ENCODE measurements around the gene ARPC1B. TPM values are rescaled to one million over a fixed set of nuclear protein-coding genes. Genes with fewer than 3 reads are reported as not detected.
A peak's percentile ranks its signal among the peaks of the same experiment; 100 is the strongest.

Gene ARPC1B
- total and polyA plus RNA-seq, 7 donors = 70.3 to 390 (median 136) TPM

DNA sequence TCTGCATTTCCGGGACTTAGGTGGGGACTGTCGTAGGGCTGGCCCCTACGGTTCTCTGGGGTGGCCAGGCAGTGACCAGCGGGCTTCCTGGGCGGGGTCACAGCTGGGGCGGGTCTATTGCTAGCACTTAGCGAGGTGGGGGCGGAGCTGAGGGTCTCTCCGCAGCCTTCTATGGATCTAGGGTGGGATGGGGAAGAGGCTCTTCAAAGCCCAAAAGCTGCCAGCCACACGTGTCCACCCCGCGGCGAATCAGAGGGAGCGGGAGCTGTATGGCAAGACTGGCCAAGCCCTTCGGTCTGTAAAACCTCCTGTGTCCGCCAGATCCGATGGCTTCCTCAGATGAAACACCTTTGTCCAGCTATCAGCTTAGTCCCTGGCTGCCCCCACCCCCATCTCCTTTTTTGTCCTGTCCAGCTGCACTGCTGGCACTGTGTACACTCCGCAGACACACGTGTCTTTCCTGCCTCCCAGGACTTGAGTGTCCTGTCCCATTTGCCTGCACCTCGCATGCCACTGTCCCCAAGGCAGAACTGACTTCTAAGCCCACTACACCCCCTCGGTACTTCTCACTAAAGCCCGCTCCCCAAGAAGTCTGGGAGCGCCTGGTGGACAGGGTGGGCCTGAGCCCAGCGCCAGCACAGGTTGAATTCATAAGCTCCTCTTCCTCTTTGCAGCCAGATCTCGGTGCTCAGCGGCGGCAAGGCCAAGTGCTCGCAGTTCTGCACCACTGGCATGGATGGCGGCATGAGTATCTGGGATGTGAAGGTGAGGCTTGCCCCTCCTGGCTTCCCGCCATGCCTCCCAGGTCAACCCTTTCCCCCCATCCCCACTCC is 19.0 kb downstream of the ARPC1B start:
- H3K36me3 ChIP-seq = peaks cover under 1 to 62% (median 23%) of the 10 kb centered on the region in 4 donors
- H3K9me3 ChIP-seq = no peaks in the 10 kb centered on the region
- peaks cover 0 to 22% (median 19%) of the 10 kb centered on the region in 4 donors for H3K4me1 ChIP-seq
- H3K27me3 ChIP-seq = no peaks in the 10 kb centered on the region
- peak overlapping the region; percentile 38 to 61 (median 52) for H3K4me3 ChIP-seq
- WGBS, 2 donors = 40 to 58% methylated on average over 30 of the region's 30 CpGs
- peak; percentile 84 for DNase-seq
- no peak for TF ChIP-seq EP300 (IDR thresholded peaks at IDR 0.05)
- peak in 1 of 4 donors; percentile 16 for TF ChIP-seq POLR2AphosphoS5 (IDR thresholded peaks at IDR 0.05)
- no peak for TF ChIP-seq CTCF (IDR thresholded peaks at IDR 0.05)
- peak overlapping the region; percentile 57 to 75 (median 66) for H3K27ac ChIP-seq
- intact Hi-C loops (cut with DNase I) = no loop called here

DNA sequence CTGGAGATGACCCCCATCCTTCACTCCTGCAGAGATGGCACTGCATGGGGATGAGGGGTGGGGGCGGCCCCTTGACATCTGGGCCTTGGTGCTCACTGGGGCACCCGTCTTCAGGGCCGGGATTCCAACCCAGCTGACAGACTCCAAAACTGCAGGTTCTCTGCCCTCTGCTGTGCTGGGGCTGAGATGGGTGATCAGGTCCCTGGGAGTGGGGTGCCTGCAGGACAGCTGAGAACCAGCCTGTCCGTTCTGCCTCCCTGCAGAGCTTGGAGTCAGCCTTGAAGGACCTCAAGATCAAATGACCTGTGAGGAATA is 19.6 kb downstream of the ARPC1B start:
- Histone ChIP-seq H3K36me3 (peaks cover 3 to 62% (median 26%) of the 10 kb centered on the region in 4 donors), H3K4me1 (peaks cover 0 to 22% (median 19%) of the 10 kb centered on the region in 4 donors), H3K4me3 (no peak overlapping the region), H3K27ac (peak overlapping the region in 1 of 4 donors; percentile 57), H3K9me3 (no peaks in the 10 kb centered on the region), H3K27me3 (no peaks in the 10 kb centered on the region)
- no peak for TF ChIP-seq EP300 (IDR thresholded peaks at IDR 0.05)
- no peak for TF ChIP-seq POLR2A (IDR thresholded peaks at IDR 0.05)
- TF ChIP-seq CTCF (IDR thresholded peaks at IDR 0.05) = no peak
- no peak for TF ChIP-seq POLR2AphosphoS5 (IDR thresholded peaks at IDR 0.05)
- no peak for DNase-seq
- intact Hi-C loops (cut with DNase I) = no loop called here
- 87 to 93% methylated on average over 4 of the region's 4 CpGs for WGBS, 2 donors

DNA sequence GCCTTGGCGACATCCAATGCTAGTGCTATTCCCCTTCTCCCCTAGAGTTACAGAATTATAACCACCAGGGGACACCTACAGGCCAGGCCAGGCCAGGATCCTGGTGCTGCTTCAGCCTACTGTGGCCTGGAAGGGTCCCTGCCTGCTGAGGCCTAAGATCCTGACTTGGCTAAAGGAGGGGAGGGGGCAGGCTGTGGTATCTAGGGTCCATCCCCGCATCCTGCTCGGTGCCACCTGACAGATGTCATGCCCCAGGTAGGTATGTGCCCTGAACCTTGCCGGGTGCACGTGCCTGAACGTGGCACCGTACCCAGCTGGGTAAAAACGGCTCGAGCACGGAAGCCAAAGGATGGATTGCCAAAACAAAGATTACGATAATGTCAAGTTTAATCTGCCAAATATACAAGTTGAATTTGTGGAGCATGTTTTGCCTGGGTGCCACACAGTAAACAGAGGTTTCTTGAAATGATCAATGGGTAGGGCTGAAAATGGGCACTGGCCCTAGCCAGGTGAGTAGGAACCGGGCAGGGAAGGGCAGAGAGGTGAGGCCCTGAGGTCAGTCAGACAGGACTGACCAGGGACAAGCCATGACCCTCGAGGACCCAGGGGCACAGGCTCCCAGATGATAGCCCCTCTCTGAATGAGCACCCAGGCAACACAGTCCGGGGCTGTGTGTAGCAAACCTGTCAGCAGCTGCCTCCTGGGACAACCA is 21.2 kb downstream of the ARPC1B start:
- H3K36me3 ChIP-seq = peaks cover 8 to 65% (median 34%) of the 10 kb centered on the region in 4 donors
- peaks cover 0 to 22% (median 19%) of the 10 kb centered on the region in 4 donors for H3K4me1 ChIP-seq
- TF ChIP-seq CTCF (IDR thresholded peaks at IDR 0.05) (no peak), POLR2A (IDR thresholded peaks at IDR 0.05) (no peak), POLR2AphosphoS5 (IDR thresholded peaks at IDR 0.05) (no peak), EP300 (IDR thresholded peaks at IDR 0.05) (no peak)
- 92 to 93% methylated on average over 14 of the region's 14 CpGs for WGBS, 2 donors
- H3K9me3 ChIP-seq = no peaks in the 10 kb centered on the region
- H3K27ac ChIP-seq = no peak overlapping the region
- DNase-seq = no peak
- no peaks in the 10 kb centered on the region for H3K27me3 ChIP-seq
- H3K4me3 ChIP-seq = no peak overlapping the region
- intact Hi-C loops (cut with DNase I) = no loop called here

GRCh38 chr7:99396418-99397296 is 22.1 kb downstream of the ARPC1B start:
- H3K9me3 ChIP-seq = no peaks in the 10 kb centered on the region
- no peak overlapping the region for H3K27ac ChIP-seq
- H3K27me3 ChIP-seq = no peaks in the 10 kb centered on the region
- H3K4me3 ChIP-seq = no peak overlapping the region
- TF ChIP-seq POLR2AphosphoS5 (IDR thresholded peaks at IDR 0.05) (no peak), CTCF (IDR thresholded peaks at IDR 0.05) (no peak), POLR2A (IDR thresholded peaks at IDR 0.05) (no peak), EP300 (IDR thresholded peaks at IDR 0.05) (no peak)
- intact Hi-C loops (cut with DNase I) = no loop called here
- peaks cover 8 to 68% (median 38%) of the 10 kb centered on the region in 4 donors for H3K36me3 ChIP-seq
- 84 to 89% methylated on average over 21 of the region's 21 CpGs for WGBS, 2 donors
- H3K4me1 ChIP-seq = peaks cover 0 to 22% (median 19%) of the 10 kb centered on the region in 4 donors
- DNase-seq = no peak
